ENCODE measurements around the gene TENM4. TPM values are rescaled to one million over a fixed set of nuclear protein-coding genes. Genes with fewer than 3 reads are reported as not detected.
"Not testable (repeated sequence)": the region's sequence is repeated elsewhere in the genome, so short reads cannot be mapped to it uniquely, and the experiment has no call there.

Gene TENM4
- total RNA-seq, 1 donor from 2014 or later: 0.63 TPM

GRCh38 chr11:78832226-78832947, 608.4 kb downstream of the TENM4 start:
- no peak for TF ChIP-seq CTCF (IDR thresholded peaks at IDR 0.05; ENCODE audit: borderline replicate concordance)
- Histone ChIP-seq H3K36me3 (no peaks in the 10 kb centered on the region), H3K4me3 (no peak overlapping the region), H3K27ac (replicated peaks) (no peak overlapping the region), H3K4me1 (no peaks in the 10 kb centered on the region), H3K27me3 (ENCODE audit: low read depth) (no peaks in the 10 kb centered on the region), H3K9me3 (replicated peaks) (no peaks in the 10 kb centered on the region)
- no peak for DNase-seq
- intact Hi-C loops (cut with micrococcal nuclease): no loop called here

- no peaks in the 10 kb centered on the region for H3K9me3 ChIP-seq (replicated peaks)
- DNase-seq: no peak
- H3K4me3 ChIP-seq: no peak overlapping the region
- no peaks in the 10 kb centered on the region for H3K27me3 ChIP-seq (ENCODE audit: low read depth)
- TF ChIP-seq CTCF (IDR thresholded peaks at IDR 0.05; ENCODE audit: borderline replicate concordance): no peak
- no peaks in the 10 kb centered on the region for H3K4me1 ChIP-seq
- H3K27ac ChIP-seq (replicated peaks): no peak overlapping the region
- intact Hi-C loops (cut with micrococcal nuclease): no loop called here
- no peaks in the 10 kb centered on the region for H3K36me3 ChIP-seq
These were observed 609.3 kb downstream of the TENM4 start for GRCh38 chr11:78831571-78831970.

GRCh38 chr11:78830277-78830819, 610.5 kb downstream of the TENM4 start:
- H3K27me3 ChIP-seq (ENCODE audit: low read depth): no peaks in the 10 kb centered on the region
- no peak for DNase-seq
- no peak overlapping the region for H3K4me3 ChIP-seq
- intact Hi-C loops (cut with micrococcal nuclease): no loop called here
- H3K9me3 ChIP-seq (replicated peaks): no peaks in the 10 kb centered on the region
- H3K27ac ChIP-seq (replicated peaks): no peak overlapping the region
- no peaks in the 10 kb centered on the region for H3K36me3 ChIP-seq
- TF ChIP-seq CTCF (IDR thresholded peaks at IDR 0.05; ENCODE audit: borderline replicate concordance): no peak
- H3K4me1 ChIP-seq: no peaks in the 10 kb centered on the region

GRCh38 chr11:78829146-78829545, 611.7 kb downstream of the TENM4 start:
- DNase-seq: no peak
- H3K27ac ChIP-seq (replicated peaks): no peak overlapping the region
- intact Hi-C loops (cut with micrococcal nuclease): no loop called here

GRCh38 chr11:78828676-78829075, 612.2 kb downstream of the TENM4 start:
- no peak overlapping the region for H3K4me3 ChIP-seq
- no peaks in the 10 kb centered on the region for H3K27me3 ChIP-seq (ENCODE audit: low read depth)
- H3K36me3 ChIP-seq: no peaks in the 10 kb centered on the region
- DNase-seq: no peak
- intact Hi-C loops (cut with micrococcal nuclease): no loop called here
- H3K27ac ChIP-seq (replicated peaks): no peak overlapping the region
- H3K9me3 ChIP-seq (replicated peaks): no peaks in the 10 kb centered on the region
- TF ChIP-seq CTCF (IDR thresholded peaks at IDR 0.05; ENCODE audit: borderline replicate concordance): no peak
- H3K4me1 ChIP-seq: no peaks in the 10 kb centered on the region

More at GRCh38 chr11:78829146-78829545, 611.7 kb downstream of the TENM4 start:
- no peaks in the 10 kb centered on the region for H3K4me1 ChIP-seq
- no peak for TF ChIP-seq CTCF (IDR thresholded peaks at IDR 0.05; ENCODE audit: borderline replicate concordance)
- H3K27me3 ChIP-seq (ENCODE audit: low read depth): no peaks in the 10 kb centered on the region
- no peaks in the 10 kb centered on the region for H3K9me3 ChIP-seq (replicated peaks)
- H3K4me3 ChIP-seq: no peak overlapping the region
- H3K36me3 ChIP-seq: no peaks in the 10 kb centered on the region

- intact Hi-C loops (cut with micrococcal nuclease); H3K4me1 ChIP-seq; H3K27me3 ChIP-seq (ENCODE audit: low read depth); DNase-seq; H3K9me3 ChIP-seq (replicated peaks); H3K27ac ChIP-seq (replicated peaks); H3K36me3 ChIP-seq; H3K4me3 ChIP-seq: not testable (repeated sequence)
These were observed 613.5 kb downstream of the TENM4 start for GRCh38 chr11:78827291-78827690.
